GM21515 (cell line): ENCODE data around the gene PCBP3.
"Not testable (repeated sequence)": the region's sequence is repeated elsewhere in the genome, so short reads cannot be mapped to it uniquely, and the experiment has no call there.

Experiments
- ATAC-seq: cut with Tn5 transposase; IDR thresholded peaks from one replicate; pipeline ENCODE4 v1.9.1; 2021; ENCODE audit not compliant: unreplicated experiment

The PCBP3 gene

DNA sequence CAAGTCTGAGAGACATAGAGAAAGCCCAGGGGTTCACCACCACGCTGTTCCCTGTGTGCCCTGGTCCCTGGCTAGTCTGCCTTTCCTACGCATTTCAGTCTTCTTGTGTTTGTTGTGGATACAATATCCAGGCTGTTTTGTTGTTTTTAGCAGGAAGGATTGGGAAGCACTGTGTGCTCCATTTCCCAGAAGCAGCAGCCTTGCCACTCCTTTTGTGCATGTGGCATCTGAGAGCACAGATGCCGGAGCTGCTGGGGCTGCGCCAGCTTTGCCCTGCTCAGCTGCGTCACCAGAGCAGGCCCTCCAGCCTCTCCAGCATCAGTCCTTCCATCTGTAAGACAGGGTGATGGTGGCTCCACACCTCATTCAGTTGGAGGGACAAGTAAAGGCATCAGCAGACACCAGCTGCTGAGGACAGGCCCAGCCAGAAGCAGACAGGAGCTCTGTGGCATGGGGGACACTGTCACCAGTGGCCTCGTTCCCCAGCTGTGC, 243.6 kb downstream of the PCBP3 start:
- no peak for ATAC-seq

GRCh38 chr21:45887788-45888187, 244.3 kb downstream of the PCBP3 start:
- no peak for ATAC-seq

- no peak for ATAC-seq
Measured at GRCh38 chr21:45888386-45889009, 245.0 kb downstream of the PCBP3 start.

- no peak for ATAC-seq
Measured at GRCh38 chr21:45889256-45889655, 245.7 kb downstream of the PCBP3 start.

GRCh38 chr21:45889961-45890360, 246.4 kb downstream of the PCBP3 start:
- no peak for ATAC-seq

- no peak for ATAC-seq
Measured at GRCh38 chr21:45891388-45892155, 248.0 kb downstream of the PCBP3 start.

GRCh38 chr21:45892156-45892915, 248.8 kb downstream of the PCBP3 start:
- no peak for ATAC-seq

DNA sequence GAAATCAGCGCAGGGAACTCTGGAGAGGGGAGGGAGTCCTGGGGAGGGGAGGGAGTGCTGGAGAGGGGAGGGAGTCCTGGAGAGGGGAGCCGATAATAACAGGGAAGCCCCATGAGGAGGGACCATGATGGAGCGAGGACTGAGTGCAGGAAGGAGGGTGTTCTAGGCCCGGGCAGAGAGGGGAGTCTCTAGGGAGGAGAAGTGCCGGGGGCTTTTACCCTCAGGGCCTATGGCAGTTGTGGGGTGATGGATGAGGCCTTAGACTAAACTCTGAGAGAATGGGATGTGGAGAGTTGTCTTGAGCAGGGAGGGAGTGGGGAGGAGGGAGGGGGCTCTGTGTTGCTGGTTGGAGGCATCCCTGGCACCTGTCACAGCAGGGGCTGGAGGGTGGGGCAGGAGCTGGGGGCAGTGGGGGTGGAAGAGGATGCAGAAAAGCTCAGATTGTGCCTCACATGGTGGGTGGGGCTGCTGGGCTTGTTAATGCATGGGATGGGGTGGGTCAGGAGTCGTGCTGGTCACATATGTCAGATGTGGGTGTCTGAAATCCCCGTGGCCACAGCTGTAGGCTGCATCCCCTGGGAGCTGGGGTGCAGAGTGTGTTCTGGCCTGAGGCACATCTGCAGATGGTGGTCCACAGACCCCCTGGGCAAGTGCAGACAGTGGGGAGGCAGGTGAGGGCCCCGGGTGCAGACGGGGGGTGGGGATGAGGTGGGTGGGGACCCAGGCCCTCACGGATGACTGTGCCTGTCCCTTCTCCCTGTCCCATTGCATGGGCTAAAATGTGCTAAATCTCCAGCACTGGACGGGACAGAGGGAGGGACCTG, 249.6 kb downstream of the PCBP3 start:
- no peak for ATAC-seq

DNA sequence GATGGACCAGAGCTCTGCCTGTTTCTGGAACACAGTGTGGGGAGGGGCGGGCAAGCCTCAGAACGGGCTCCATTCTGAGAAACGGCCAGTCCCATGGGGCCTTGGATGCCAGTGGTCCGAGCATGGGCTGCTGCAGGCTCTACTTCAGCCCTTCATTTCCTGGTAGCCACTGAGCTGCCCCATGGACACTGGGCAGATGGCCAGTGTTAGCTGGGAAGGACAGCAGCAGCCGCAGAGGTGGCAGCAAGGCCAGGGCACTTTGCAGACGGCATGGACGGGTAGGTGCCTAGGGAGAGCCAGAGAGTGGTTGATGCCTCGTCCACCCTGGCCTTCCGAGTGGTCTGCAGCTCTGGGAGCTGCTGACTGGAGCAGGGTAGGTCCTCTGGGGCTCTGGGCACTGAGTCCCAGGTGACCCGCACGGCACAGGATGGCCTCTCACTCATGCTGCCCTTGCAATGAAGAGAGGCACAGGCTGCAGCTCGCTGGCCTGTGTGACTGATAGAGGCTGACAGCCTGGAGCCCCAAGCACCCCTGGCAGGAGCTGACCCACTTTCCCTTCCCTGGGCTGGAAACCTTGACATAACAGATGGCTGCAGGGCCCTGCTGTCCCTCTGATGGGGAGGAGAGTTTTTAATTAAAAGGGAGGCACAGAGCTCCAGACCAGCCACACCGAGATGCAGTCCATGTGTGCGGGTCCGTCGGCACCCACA, 250.4 kb downstream of the PCBP3 start:
- no peak for ATAC-seq

- ATAC-seq = no peak
Measured at GRCh38 chr21:45894450-45894825, 250.9 kb downstream of the PCBP3 start.

DNA sequence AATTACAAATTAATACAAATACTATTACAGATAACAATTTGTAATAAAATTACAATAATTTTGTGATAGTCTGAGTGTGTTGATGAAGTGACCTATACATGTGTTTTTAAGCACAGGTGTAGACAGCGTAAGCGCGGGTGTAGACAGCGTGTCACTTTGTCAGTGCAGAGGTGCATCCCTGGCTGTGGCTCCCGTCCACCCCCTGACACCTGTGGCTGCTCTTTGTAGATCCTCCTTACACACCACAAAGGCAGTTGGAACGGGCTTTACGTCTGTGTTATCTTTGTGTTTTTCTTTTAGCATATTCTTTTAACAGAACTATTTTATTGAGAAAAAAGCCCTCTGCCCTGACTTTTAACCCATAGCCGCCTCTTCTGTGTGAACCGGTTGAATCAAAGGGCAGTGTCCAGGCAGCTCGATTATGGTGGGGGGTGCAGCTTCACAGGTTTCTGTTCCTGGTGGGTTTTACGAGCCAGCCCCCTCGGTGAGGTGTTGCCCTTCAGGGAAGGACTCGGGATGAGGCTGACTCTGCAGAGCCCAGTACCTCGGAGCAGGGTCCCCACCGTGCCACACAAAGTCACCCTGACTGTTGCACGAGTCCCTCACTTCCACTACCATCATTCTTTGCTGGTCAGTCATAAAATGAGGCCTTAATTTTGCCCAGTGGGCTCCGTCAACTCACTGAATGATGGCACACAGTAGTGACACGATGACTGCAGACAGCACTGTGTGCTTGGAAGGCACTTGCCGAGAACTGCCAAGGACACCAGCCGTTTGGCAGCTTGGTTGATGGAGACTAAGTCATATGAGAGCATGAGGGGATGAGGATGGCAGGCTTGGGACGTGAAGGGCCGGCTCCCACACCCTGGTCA, 251.6 kb downstream of the PCBP3 start:
- no peak for ATAC-seq

DNA sequence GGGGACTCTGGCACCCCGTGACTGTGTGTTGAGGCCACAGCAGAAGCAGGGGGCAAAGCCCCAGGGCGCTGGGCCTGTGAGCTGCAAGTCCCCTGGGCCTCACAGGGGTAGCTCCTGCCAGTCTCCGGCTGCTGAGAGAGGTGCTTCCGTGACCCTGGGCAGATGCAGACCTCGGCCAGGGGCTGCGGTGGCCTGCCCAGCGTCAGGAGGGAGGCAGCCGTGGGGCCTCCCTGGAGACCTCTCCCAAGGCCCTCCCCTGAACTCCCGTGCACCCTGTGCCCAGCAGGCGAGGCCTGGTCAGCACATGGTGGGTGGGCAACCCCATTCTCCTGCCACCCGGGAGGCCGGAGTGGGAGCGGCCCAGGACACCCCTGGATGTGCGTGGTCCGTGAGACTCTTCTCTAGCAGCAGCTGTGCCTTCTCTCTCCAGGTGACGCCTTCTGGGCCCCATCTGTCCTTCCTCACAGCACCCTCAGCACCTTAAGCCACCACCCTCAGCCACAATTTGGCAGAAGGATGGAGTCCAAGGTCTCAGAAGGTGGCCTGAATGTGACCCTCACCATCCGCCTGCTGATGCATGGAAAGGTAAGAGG, 252.3 kb downstream of the PCBP3 start:
- no peak for ATAC-seq

GRCh38 chr21:45896431-45896830, 252.9 kb downstream of the PCBP3 start:
- not testable (repeated sequence) for ATAC-seq

DNA sequence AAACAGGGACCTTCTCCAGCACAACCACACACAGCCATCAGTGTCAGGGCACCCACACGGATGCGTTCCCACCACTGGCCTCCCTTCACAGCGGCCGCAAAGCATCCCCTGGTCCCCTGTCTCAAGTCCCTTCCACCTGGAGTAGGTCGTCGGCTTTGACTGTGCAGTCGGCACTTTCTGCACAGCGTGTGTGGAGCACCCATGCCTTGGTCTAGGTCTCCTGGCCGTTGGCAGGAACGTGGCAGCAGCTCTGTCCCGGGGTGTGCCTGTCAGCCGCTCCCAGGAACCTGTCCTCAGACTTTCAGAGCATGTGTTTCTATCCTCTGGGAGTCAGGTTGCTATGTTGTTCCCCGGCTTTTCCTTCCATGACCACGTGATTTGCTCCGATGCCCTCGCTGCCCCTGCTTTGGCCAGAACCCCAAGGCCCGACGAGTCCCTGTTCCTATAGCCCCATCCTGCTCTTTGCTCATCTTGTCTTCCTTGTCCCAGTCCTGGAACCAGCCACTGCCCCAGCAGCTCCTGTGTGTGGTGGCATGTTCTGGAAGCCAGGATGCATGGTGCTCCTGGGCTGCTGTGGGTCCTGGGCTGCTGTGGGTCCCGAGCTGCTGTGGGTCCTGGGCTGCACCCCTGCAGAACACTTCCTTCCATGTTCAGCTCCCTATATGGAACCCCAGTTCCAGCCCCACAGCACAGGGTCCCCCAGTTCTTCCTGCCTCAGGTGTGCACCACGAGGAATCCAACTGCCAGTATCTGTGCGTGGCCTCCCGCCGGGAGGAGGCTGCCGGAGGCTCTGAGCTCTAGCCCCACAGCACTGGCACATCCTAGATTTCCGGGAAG, 253.9 kb downstream of the PCBP3 start:
- no peak for ATAC-seq

GRCh38 chr21:45898028-45898350, 254.5 kb downstream of the PCBP3 start:
- no peak for ATAC-seq

GRCh38 chr21:45898781-45899180, 255.3 kb downstream of the PCBP3 start:
- no peak for ATAC-seq

DNA sequence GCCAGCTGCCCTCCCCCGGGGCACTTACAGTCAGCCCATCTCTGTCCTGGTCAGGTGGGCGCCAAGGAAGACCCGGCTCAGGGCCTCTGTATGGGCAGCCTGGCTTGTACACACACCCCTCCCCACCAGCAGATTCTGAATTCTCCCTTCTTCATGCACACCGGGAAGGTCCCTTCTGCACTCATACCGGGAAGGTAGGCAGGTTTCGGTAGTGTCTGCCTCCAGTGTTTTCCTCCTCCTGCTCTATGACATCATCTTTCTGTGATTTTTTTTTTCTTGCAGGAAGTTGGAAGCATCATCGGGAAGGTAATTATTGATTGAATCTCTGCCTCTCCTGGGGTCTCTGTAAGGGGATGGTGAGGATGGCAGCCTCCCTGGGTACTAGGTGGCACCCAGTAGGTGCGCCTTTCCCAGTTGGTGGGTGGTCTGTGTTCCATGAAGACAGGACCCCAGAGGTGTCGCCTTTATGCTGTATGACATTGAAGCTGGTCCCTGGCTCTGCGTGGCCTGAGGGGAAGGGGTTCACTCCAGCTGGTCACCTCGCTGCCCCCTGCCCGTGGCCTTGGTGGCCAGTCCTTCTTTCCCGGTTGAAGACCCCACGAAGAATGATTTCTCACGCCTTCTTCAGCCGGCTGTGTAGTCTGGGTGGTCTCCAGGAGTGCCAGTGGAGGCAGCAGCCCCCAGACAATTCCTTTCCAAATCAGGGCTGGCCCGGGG, 255.9 kb downstream of the PCBP3 start:
- no peak for ATAC-seq
